ENCODE measurements around the gene LMTK2. TPM values are rescaled to one million over a fixed set of nuclear protein-coding genes. Genes with fewer than 3 reads are reported as not detected.

The LMTK2 gene
- total and polyA plus RNA-seq, 2 donors (not counting 1 experiment from before 2014, with no cell fraction given) = 5.2 to 6.9 TPM

DNA sequence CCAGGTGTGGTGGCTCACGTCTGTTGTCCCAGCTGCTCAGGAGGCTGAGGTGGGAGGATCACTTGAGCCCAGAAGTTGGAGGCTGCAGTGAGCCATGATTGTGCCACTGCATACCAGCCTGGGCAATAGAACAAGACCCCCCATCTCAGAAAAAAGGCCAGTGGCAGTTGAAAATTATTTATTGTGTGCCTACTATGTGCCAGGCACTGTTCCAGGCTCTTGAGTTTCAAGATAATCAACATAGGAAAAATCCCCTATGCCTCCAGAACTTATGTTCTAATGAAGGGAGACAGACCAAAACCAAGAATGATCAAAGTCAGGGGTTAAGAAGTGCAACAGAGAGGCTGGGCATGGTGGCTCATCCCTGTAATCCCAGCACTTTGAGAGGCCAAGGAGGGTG is 42.4 kb upstream of the LMTK2 start:
- Histone ChIP-seq H2AFZ (ENCODE audit: low read length) (no peak overlapping the region), H4K20me1 (ENCODE audit: control insufficient read depth, extremely low read depth, insufficient read depth, low read length) (no peaks in the 10 kb centered on the region), H3K9me3 (ENCODE audit: control insufficient read depth, insufficient read depth, low read depth, low read length) (no peaks in the 10 kb centered on the region), H3K4me2 (ENCODE audit: extremely low read depth, insufficient read depth, low read length) (no peak overlapping the region), H3K27me3 (ENCODE audit: control insufficient read depth, insufficient read depth, low read length) (no peaks in the 10 kb centered on the region), H3K4me3 (replicated peaks in 1 of 4; ENCODE audit: control extremely low read depth in 1 of 4, insufficient read depth in 1 of 4, low read depth in 3 of 4, low read length in 4 of 4) (no peak overlapping the region), H3K79me2 (ENCODE audit: control insufficient read depth, insufficient read depth, low read length) (no peaks in the 10 kb centered on the region), H3K4me1 (ENCODE audit: control insufficient read depth, extremely low read depth, insufficient read depth, low read length) (no peaks in the 10 kb centered on the region), H3K36me3 (ENCODE audit: control insufficient read depth, insufficient read depth, low read length) (no peaks in the 10 kb centered on the region), H3K27ac (ENCODE audit: insufficient read depth, low read length) (no peak overlapping the region), H3K9ac (ENCODE audit: insufficient read depth, low read length) (no peak overlapping the region)
- TF ChIP-seq EZH2 (IDR thresholded peaks at IDR 0.05; ENCODE audit: low read length, missing control alignments) (no peak), CTCF (conservative IDR thresholded peaks at IDR 0.05 in 1 of 2, IDR thresholded peaks at IDR 0.05 in 1 of 2; ENCODE audit: low read depth in 1 of 2, low read length in 2 of 2) (no peak)
- no peak for DNase-seq (ENCODE audit: low read depth in 2 of 2)

GRCh38 chr7:98066208-98066607 is 40.5 kb upstream of the LMTK2 start:
- no peak overlapping the region for H3K27ac ChIP-seq (ENCODE audit: insufficient read depth, low read length)
- H4K20me1 ChIP-seq (ENCODE audit: control insufficient read depth, extremely low read depth, insufficient read depth, low read length) = no peaks in the 10 kb centered on the region
- DNase-seq (ENCODE audit: low read depth in 2 of 2) = no peak
- no peak overlapping the region for H2AFZ ChIP-seq (ENCODE audit: low read length)
- no peak overlapping the region for H3K4me2 ChIP-seq (ENCODE audit: extremely low read depth, insufficient read depth, low read length)
- no peaks in the 10 kb centered on the region for H3K9me3 ChIP-seq (ENCODE audit: control insufficient read depth, insufficient read depth, low read depth, low read length)
- no peaks in the 10 kb centered on the region for H3K4me1 ChIP-seq (ENCODE audit: control insufficient read depth, extremely low read depth, insufficient read depth, low read length)
- H3K4me3 ChIP-seq (replicated peaks in 1 of 4; ENCODE audit: control extremely low read depth in 1 of 4, insufficient read depth in 1 of 4, low read depth in 3 of 4, low read length in 4 of 4) = no peak overlapping the region
- TF ChIP-seq EZH2 (IDR thresholded peaks at IDR 0.05; ENCODE audit: low read length, missing control alignments) (no peak), CTCF (conservative IDR thresholded peaks at IDR 0.05 in 1 of 2, IDR thresholded peaks at IDR 0.05 in 1 of 2; ENCODE audit: low read depth in 1 of 2, low read length in 2 of 2) (no peak)
- no peak overlapping the region for H3K9ac ChIP-seq (ENCODE audit: insufficient read depth, low read length)
- no peaks in the 10 kb centered on the region for H3K36me3 ChIP-seq (ENCODE audit: control insufficient read depth, insufficient read depth, low read length)
- H3K27me3 ChIP-seq (ENCODE audit: control insufficient read depth, insufficient read depth, low read length) = no peaks in the 10 kb centered on the region
- no peaks in the 10 kb centered on the region for H3K79me2 ChIP-seq (ENCODE audit: control insufficient read depth, insufficient read depth, low read length)

DNA sequence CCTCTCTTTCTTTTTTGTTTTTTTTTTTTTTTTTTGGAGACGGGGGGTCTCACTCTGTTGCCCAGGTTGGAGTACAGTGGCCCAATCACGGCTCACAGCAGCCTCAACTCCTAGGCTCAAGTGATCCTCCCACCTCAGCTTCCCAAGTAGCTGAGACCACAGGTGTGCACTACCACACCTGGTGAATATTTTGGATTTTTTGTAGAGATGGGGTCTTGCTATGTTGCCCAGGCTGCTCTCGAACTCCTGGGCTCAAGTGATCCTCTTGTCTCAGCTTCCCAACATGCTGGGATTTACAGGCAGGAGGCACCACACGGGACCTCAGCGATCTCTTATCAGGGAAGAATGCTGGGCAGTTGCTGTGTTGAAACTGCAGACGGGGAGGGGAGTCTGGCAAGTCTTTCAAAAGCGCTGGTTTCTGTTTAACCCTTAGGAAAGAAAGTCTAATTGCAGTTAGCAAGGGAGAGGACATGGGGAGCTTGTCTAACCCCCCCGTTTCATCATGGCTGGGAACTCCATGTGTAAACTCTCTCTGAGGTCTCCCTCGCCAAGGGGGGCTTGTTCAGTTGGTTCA is 39.6 kb upstream of the LMTK2 start:
- Histone ChIP-seq H3K9ac (ENCODE audit: insufficient read depth, low read length) (no peak overlapping the region), H3K4me1 (ENCODE audit: control insufficient read depth, extremely low read depth, insufficient read depth, low read length) (no peaks in the 10 kb centered on the region), H3K4me3 (replicated peaks in 1 of 4; ENCODE audit: control extremely low read depth in 1 of 4, insufficient read depth in 1 of 4, low read depth in 3 of 4, low read length in 4 of 4) (no peak overlapping the region), H3K9me3 (ENCODE audit: control insufficient read depth, insufficient read depth, low read depth, low read length) (no peaks in the 10 kb centered on the region), H2AFZ (ENCODE audit: low read length) (no peak overlapping the region), H3K27ac (ENCODE audit: insufficient read depth, low read length) (no peak overlapping the region), H3K79me2 (ENCODE audit: control insufficient read depth, insufficient read depth, low read length) (no peaks in the 10 kb centered on the region), H3K4me2 (ENCODE audit: extremely low read depth, insufficient read depth, low read length) (no peak overlapping the region), H4K20me1 (ENCODE audit: control insufficient read depth, extremely low read depth, insufficient read depth, low read length) (no peaks in the 10 kb centered on the region), H3K36me3 (ENCODE audit: control insufficient read depth, insufficient read depth, low read length) (no peaks in the 10 kb centered on the region), H3K27me3 (ENCODE audit: control insufficient read depth, insufficient read depth, low read length) (no peaks in the 10 kb centered on the region)
- TF ChIP-seq EZH2 (IDR thresholded peaks at IDR 0.05; ENCODE audit: low read length, missing control alignments) (no peak), CTCF (conservative IDR thresholded peaks at IDR 0.05 in 1 of 2, IDR thresholded peaks at IDR 0.05 in 1 of 2; ENCODE audit: low read depth in 1 of 2, low read length in 2 of 2) (no peak)
- no peak for DNase-seq (ENCODE audit: low read depth in 2 of 2)

Measured in fibroblast of lung (primary cell).